Prostate gland (tissue), 2 donors: ENCODE data around the gene CABS1.

Experiments used
- CTCF ChIP-seq, 4 experiments: fragments of 200-600 bp in 2 of 4; fragments of 450-650 bp in 2 of 4; sonication (generic) in 2 of 4; IDR thresholded peaks; 1 replicate in 3 of 4; 2 replicates in 1 of 4; pipeline ENCODE4 v1.5.1; 2016 to 2019; ENCODE audit warnings: antibody characterized with exemption in 4 of 4, mild to moderate bottlenecking in 2 of 4, moderate library complexity in 2 of 4
- POLR2A ChIP-seq: fragments of 450-650 bp; IDR thresholded peaks from one replicate; pipeline ENCODE4 v1.6.1; 2016; ENCODE audit warnings: antibody characterized with exemption, mild to moderate bottlenecking
- POLR2AphosphoS5 ChIP-seq: sonication (generic); formaldehyde crosslinking; IDR thresholded peaks from one replicate; pipeline ENCODE4 v1.6.1; 2017; ENCODE audit warnings: antibody characterized with exemption

- TF ChIP-seq CTCF (IDR thresholded peaks at IDR 0.05), result no peak
- no peak for TF ChIP-seq POLR2A
- no peak for TF ChIP-seq POLR2AphosphoS5
Observed at GRCh38 chr4:70298051-70298450, 36.7 kb upstream of the CABS1 start.
